ENCODE results near the gene NUP153. TPM values are rescaled to one million over a fixed set of nuclear protein-coding genes. Genes with fewer than 3 reads are reported as not detected.
A peak's percentile ranks its signal among the peaks of the same experiment; 100 is the strongest.
"Not testable (repeated sequence)": the region's sequence is repeated elsewhere in the genome, so short reads cannot be mapped to it uniquely, and the experiment has no call there.

The NUP153 gene
- total RNA-seq, result 32.6 and 34.6 TPM in 2 replicates
- long read RNA-seq, partial matches to known transcripts, result 11 of 13 reads
- long read RNA-seq, other reads (novel, unspliced or antisense), result 2 of 13 reads

DNA sequence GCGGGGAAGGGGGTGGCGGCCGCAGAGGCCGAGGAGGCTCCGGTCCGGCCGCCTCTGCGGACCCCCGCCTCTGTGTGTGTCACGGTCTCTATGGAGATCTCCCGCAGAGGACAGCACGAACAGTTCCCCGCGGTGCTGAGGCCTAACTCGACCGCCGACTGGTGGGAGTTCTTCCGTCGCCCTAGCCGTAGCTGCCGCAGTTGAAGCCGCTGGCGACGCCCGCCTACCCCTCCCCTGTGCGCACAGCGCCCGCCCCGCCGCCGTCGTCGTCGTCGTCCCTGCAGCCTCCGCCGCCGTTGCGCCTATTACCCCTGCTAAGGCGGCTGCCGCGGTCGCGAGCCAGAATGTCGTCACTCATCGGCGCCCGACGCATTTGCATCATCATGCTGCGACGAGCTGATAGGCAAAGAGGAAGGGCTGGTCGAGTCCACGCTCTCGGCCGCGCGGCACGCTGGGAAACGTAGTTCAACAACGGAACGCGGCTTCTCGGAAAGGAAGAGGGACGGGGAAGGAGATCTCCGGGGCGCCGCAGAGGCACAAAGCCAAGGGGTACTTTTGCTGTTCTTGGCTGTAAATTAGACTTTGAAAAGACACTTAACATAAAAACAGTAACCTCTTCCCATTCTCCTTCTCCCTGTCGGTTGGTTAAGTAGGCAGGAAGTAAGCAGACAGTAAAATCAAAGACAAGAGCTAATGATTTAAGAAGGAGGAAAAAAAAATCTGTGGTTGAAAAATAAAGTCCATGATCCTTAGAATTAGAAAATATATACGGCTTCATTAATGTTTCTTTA is at the start of gene NUP153:
TSS of gene NUP153 (minus strand) at position 346 of the 791 bp plus-strand sequence. CDS start 538 bp downstream, outside the sequence.
- H3K4me3 Mint-ChIP-seq (ENCODE audit: unreplicated experiment), result peak within 1 kb of the TSS; percentile 91
- no peaks in the 10 kb centered on the region for H3K36me3 Mint-ChIP-seq (ENCODE audit: unreplicated experiment)
- peaks cover 36% of the 10 kb centered on the region for H3K4me1 Mint-ChIP-seq (ENCODE audit: unreplicated experiment)
- TF ChIP-seq, protein P1, sequence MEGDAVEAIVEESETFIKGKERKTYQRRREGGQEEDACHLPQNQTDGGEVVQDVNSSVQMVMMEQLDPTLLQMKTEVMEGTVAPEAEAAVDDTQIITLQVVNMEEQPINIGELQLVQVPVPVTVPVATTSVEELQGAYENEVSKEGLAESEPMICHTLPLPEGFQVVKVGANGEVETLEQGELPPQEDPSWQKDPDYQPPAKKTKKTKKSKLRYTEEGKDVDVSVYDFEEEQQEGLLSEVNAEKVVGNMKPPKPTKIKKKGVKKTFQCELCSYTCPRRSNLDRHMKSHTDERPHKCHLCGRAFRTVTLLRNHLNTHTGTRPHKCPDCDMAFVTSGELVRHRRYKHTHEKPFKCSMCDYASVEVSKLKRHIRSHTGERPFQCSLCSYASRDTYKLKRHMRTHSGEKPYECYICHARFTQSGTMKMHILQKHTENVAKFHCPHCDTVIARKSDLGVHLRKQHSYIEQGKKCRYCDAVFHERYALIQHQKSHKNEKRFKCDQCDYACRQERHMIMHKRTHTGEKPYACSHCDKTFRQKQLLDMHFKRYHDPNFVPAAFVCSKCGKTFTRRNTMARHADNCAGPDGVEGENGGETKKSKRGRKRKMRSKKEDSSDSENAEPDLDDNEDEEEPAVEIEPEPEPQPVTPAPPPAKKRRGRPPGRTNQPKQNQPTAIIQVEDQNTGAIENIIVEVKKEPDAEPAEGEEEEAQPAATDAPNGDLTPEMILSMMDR (IDR thresholded peaks at IDR 0.05), result no peak
- DNase-seq (ENCODE audit: extremely low spot score, unreplicated experiment), result peak; percentile 99
- H3K27ac Mint-ChIP-seq (ENCODE audit: unreplicated experiment), result peak within 1 kb of the TSS; percentile 97
- H3K27me3 Mint-ChIP-seq (ENCODE audit: unreplicated experiment), result no peaks in the 10 kb centered on the region
- H3K9me3 Mint-ChIP-seq (ENCODE audit: unreplicated experiment), result no peaks in the 10 kb centered on the region

DNA sequence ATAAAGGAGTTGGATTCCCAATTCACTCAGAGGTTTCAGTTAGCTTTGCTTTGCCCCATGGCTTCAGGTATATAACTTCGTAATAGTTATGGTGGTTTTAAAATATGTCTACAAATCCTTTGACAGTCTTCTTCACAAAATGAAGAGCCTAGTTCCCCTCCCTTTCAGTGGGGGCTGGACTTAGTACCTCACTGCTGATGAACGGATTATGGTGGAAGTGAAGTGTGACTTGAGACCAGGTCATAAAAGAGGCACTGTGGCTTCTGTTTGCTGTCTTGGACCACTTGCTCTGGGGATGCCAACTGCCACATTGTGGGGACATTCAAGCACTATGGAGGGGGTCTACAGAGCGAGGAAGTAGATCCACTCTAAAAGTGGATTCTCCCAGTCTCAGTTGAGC is 47.5 kb upstream of the NUP153 start:
- no peaks in the 10 kb centered on the region for H3K9me3 Mint-ChIP-seq (ENCODE audit: unreplicated experiment)
- DNase-seq (ENCODE audit: extremely low spot score, unreplicated experiment), result no peak
- no peak overlapping the region for H3K27ac Mint-ChIP-seq (ENCODE audit: unreplicated experiment)
- H3K36me3 Mint-ChIP-seq (ENCODE audit: unreplicated experiment), result no peaks in the 10 kb centered on the region
- TF ChIP-seq, protein P1 (IDR thresholded peaks at IDR 0.05), result no peak
- H3K4me3 Mint-ChIP-seq (ENCODE audit: unreplicated experiment), result no peak overlapping the region
- H3K27me3 Mint-ChIP-seq (ENCODE audit: unreplicated experiment), result no peaks in the 10 kb centered on the region
- H3K4me1 Mint-ChIP-seq (ENCODE audit: unreplicated experiment), result peaks cover 9% of the 10 kb centered on the region

- not testable (repeated sequence) for H3K27ac Mint-ChIP-seq (ENCODE audit: unreplicated experiment); H3K4me1 Mint-ChIP-seq (ENCODE audit: unreplicated experiment); H3K27me3 Mint-ChIP-seq (ENCODE audit: unreplicated experiment); H3K4me3 Mint-ChIP-seq (ENCODE audit: unreplicated experiment); H3K9me3 Mint-ChIP-seq (ENCODE audit: unreplicated experiment); H3K36me3 Mint-ChIP-seq (ENCODE audit: unreplicated experiment)
- DNase-seq (ENCODE audit: extremely low spot score, unreplicated experiment), result peak; percentile 84
These were observed 38.6 kb upstream of the NUP153 start for GRCh38 chr6:17745324-17745723.

- H3K36me3 Mint-ChIP-seq (ENCODE audit: unreplicated experiment); H3K9me3 Mint-ChIP-seq (ENCODE audit: unreplicated experiment); H3K4me3 Mint-ChIP-seq (ENCODE audit: unreplicated experiment); H3K27me3 Mint-ChIP-seq (ENCODE audit: unreplicated experiment); H3K4me1 Mint-ChIP-seq (ENCODE audit: unreplicated experiment); H3K27ac Mint-ChIP-seq (ENCODE audit: unreplicated experiment): not testable (repeated sequence)
- DNase-seq (ENCODE audit: extremely low spot score, unreplicated experiment), result peak; percentile 44
These were observed 38.1 kb upstream of the NUP153 start for GRCh38 chr6:17744757-17745308.

- DNase-seq (ENCODE audit: extremely low spot score, unreplicated experiment), result no peak
- peaks cover 2% of the 10 kb centered on the region for H3K9me3 Mint-ChIP-seq (ENCODE audit: unreplicated experiment)
- no peak overlapping the region for H3K4me3 Mint-ChIP-seq (ENCODE audit: unreplicated experiment)
- TF ChIP-seq, protein P1 (IDR thresholded peaks at IDR 0.05), result no peak
- no peaks in the 10 kb centered on the region for H3K36me3 Mint-ChIP-seq (ENCODE audit: unreplicated experiment)
- H3K4me1 Mint-ChIP-seq (ENCODE audit: unreplicated experiment), result peaks cover 7% of the 10 kb centered on the region
- no peaks in the 10 kb centered on the region for H3K27me3 Mint-ChIP-seq (ENCODE audit: unreplicated experiment)
- no peak overlapping the region for H3K27ac Mint-ChIP-seq (ENCODE audit: unreplicated experiment)
These were observed 37.5 kb upstream of the NUP153 start for GRCh38 chr6:17744019-17744756.

All from osteocyte (in vitro differentiated cells).